GM21786 (cell line): ENCODE results near the gene SLC26A5.
"Not testable (repeated sequence)": the region's sequence is repeated elsewhere in the genome, so short reads cannot be mapped to it uniquely, and the experiment has no call there.

ENCODE experiments used
- ATAC-seq: cut with Tn5 transposase; IDR thresholded peaks from one replicate; pipeline ENCODE4 v1.9.1; 2021; ENCODE audit not compliant: unreplicated experiment

Gene SLC26A5, protein sequence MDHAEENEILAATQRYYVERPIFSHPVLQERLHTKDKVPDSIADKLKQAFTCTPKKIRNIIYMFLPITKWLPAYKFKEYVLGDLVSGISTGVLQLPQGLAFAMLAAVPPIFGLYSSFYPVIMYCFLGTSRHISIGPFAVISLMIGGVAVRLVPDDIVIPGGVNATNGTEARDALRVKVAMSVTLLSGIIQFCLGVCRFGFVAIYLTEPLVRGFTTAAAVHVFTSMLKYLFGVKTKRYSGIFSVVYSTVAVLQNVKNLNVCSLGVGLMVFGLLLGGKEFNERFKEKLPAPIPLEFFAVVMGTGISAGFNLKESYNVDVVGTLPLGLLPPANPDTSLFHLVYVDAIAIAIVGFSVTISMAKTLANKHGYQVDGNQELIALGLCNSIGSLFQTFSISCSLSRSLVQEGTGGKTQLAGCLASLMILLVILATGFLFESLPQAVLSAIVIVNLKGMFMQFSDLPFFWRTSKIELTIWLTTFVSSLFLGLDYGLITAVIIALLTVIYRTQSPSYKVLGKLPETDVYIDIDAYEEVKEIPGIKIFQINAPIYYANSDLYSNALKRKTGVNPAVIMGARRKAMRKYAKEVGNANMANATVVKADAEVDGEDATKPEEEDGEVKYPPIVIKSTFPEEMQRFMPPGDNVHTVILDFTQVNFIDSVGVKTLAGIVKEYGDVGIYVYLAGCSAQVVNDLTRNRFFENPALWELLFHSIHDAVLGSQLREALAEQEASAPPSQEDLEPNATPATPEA

DNA sequence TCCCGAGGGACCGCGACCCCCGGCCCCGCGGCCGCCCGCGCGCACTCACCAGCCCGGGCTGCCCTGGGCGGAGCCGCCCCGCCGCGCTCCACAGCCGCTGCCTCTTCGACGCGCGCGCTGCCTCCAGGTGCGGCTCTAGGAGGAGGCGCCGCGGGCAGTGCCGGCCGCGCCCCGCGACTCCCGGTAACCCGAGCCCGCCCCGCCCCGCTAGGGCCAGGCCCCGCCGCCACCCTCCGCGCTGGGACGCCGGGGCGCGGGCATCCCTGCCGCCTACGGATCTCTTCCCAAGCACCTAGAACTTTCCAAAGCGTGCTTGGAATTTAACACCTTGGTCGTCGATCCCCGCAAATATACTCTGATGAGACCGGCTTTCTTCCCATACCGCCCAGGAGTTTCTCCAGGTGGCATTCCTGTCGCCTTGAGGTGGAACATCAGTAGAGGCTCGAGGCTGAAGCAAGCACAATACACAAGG, at the start of gene SLC26A5:
Gene SLC26A5, minus strand, starts transcription at position 159 of the 472 bp plus-strand sequence. CDS start 24,693 bp downstream, outside the sequence.
- ATAC-seq, result peak; percentile 48

DNA sequence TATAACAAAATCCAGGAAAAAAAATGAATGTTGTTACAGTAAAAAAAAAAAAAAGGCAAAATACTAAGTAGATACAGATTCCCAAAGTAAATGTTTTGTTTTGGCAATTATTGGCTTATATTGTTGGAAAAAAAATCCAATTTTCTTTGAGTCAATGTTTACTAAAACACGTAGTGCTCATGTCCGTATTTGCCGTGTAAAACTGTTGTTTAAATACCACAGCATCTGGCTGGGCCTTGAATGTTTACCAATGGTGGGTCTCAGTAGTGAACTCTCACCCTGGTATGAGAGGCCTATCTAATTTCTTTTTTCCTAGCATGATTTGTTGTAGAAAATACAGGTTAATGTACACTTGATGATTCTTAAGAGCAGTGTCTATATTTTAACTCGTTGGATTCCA, 41.4 kb upstream of the SLC26A5 start:
- ATAC-seq, result no peak

DNA sequence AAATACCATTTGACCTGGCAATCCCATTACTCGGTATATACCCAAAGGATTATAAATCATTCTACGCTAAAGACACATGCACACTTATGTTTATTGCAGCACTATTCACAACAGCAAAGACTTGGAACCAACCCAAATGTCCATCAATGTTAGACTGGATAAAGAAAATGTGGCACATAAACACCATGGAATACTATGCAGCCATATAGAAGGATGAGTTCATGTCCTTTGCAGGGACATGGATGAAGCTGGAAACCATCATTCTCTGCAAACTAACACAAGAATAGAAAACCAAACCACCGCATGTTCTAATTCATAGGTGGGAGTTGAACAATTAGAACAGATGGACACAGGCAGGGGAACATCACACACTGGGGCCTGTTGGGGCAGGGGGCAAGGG, 40.9 kb upstream of the SLC26A5 start:
- ATAC-seq, result not testable (repeated sequence)

DNA sequence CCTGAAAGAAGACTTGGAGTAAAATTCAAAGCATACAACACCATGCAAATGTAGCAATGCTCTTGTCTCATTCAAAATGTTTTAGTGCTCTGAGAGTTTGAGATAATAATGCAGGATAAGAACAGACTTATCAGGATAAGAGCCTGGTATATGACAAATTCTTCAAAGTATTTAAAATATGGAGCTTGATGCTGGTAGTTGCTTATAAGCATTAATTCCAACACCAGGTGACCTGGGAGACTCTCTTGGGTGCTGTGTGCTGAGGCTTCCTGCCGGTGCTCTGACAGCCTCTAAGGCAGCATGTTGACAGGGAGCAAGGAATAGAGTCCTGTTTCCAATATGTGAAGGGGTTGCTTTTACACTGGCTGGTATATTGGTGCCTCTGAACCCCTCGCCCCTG, 34.8 kb upstream of the SLC26A5 start:
- ATAC-seq, result no peak

DNA sequence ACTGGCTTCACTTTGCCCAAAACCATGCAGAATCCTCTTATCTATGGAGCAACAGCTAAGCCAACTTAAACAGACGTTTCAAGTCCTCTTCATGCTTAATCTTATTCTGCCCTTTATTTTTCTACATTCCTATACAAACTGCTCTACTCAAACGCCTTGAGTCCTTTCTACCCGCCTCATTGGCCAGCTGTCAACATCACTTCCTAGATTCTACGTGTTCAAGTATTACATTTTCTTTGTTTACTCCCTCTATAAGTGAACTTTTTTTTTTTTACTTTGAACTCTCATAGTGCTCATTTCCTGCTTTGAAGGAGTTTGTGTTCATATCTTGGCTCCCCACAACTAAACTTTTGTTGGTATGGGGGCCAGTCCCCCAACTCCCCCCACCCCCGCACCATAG, 28.9 kb upstream of the SLC26A5 start:
- no peak for ATAC-seq

DNA sequence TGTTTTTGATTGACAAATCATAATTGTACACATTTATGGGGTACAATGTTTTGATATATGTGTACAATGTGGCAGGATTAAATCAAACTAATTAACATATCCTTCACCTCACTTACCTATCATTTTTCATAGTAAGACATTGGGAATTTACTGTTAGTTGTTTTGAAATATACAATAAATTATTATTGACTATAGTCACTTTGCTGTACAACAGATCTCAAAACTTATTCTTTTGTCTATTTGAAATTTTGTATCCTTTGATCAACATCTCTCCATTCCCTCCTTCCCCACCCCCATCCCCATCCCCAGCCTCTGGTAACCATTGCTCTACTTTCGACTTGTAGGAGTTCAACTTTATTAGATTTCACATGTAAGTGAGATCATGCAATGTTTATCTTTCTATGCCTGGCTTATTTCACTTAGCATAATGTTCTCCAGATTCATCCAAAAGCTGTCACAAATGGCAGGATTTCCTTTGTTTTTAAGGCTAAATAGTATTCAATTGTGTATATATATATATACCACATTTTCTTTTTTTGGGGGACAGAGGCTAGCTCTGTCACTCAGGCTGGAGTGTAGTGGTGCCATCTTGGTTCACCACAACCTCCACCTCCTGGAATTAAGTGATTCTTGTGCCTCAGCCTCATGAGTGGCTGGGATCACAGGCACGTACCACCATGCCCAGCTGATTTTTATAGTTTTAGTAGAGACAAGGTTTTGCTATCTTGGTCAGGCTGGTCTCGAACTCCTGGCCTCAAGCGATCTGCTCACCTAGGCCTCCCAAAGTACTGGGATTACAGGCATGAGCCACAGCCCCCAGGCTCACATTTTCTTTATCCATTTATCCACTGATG, 23.3 kb upstream of the SLC26A5 start:
- no peak for ATAC-seq

DNA sequence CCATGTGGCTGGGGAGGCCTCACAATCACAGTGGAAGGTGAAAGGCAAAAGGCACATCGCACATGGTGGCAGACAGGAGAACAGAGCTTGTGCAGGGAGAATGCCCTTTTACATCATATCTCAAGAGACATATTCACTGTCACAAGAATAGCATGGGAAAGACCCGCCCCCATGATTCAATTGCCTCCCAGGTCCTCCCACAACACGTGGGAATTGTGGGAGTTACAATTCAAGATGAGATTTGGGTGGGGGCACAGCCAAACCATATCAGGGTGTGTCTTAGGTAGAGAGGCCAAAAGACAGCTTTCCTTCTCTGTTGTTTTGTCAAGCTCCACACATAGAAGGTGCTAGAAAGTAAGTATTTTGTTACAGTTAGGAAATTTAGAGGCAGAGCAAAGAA, 20.8 kb upstream of the SLC26A5 start:
- ATAC-seq, result no peak

DNA sequence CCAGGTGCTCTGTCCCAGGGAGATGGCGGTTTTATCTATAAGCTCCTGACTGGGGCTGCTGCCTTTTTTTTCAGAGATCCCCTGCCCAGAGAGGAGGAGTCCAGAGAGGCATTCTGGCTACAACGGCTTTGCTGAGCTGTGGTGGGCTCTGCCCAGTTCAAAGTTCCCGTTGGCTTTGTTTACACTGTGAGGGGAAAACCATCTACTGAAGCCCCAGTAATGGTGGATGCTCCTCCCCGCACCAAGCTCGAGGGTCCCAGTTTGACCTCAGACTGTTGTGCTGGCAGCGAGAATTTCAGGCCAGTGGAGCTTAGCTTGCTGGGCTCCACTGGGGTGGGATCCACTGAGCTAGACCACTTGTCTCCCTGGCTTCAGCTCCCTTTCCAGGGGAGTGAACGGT, 16.4 kb upstream of the SLC26A5 start:
- no peak for ATAC-seq

DNA sequence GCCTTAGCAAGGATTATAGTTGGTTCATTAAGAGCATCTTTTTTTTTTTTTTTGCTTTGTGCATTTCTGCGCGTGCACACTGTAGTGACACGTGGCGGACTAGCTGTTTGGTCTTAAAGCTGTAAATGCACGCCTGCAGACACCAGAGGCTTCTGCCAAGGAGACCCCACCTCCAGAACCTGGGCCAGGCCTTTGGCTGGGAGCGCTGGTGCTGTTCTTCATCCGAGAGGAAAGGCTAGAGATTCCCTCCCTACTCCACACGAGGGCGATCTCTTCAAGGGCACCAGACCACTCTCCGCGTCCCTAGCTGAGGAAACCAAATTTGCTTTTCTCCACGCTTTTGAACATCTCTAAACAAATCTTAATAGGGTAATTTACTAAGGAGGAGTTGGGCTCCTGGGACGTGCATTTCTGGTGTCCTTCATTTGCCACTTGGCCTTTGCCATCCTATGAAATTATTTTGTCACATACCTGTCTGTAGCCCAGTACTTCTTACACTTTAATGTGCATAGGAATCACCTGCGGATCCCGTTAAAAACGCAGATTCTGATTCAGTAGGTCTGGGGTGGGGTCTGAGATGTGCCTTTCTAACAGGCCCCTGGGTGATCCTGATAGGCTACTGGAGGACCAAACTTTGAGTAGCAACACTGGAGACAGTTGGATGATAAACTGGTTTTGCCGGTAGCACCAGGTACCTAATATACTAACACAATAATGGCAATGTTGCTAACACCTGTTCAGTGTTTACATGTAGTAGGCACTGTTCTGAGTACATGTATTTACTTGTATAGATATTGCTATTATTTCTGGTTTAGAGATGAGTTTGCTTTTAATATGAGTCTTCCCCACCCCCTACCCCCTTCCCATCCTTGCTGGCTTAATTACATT, 1.3 kb upstream of the SLC26A5 start:
- no peak for ATAC-seq

DNA sequence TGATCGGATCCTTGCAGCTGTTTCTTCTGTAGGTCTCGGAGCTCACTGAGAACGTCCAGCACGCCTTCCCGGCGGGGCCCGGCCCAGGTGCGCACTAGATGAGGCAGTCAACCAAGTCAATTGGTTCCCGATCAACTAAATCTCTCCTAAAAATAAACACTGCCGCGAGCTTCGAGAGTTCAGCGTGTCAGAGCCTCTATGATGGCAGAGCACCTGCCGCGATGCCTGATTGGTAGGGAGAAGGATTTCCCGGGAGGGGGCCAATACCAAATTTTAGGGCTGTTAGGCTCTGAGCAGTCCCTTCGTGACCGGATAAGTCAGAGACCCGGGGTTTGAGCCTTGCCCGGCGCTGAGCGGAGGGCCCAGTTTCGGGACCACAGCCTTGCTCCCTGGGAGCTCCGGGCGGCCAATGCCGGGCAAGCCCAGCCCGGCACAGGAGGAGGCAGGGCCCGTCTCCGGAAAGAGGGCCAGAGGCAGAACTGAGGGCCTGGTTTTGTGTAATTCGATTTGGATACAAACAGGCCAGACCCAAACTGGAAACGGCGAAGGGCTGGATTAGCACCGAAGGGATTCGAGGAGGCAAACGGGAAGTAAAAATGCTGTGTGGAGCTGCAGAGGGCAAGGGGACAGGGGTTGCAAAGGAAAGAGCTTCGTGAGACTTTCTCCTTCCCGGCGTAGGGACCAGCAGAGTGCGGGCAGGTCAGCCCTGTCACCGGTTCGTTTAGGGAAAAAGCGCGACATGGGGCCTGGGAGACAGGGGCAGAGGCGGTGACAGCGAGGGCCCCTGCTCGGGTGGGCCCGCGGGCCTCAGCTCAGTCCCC, 569 bp downstream of the SLC26A5 start:
- peak; percentile 20 for ATAC-seq

DNA sequence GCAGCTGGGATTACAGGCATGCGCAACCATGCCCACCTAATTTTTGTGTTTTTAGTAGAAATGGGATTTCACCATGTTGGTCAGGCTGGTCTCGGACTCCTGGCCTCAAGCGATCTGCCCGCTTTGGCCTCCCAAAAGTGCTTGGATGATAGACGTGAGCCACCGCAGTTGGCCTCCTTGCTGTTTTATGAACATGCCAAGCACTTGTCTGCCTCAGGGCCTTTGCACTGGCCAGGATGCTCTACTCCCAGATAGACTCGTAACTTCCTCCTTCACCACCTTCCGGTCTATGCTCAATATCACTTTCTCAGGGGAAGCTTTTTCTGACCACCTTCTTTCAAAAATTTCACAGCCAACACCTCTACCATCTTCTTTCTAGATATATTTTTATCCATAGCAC, 6.3 kb downstream of the SLC26A5 start:
- no peak for ATAC-seq

DNA sequence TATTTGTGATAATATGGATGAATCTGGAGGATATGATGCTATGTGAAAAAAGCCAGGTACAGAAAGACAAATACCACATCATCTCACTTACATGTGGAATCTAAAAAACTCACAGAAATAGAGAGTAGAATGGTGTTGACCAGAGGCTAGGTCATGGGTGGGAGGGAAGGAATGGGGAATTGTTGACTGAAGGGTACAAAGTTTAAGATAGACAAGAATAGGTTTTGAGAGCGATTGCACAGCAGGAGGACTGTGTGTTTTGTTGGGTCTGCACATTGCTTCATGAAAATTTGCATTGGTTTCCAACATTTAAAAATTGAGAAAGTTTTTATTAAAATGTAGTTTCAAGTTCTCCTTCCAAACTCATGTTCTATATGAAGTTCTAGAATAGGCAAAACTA, 8.4 kb downstream of the SLC26A5 start:
- no peak for ATAC-seq

DNA sequence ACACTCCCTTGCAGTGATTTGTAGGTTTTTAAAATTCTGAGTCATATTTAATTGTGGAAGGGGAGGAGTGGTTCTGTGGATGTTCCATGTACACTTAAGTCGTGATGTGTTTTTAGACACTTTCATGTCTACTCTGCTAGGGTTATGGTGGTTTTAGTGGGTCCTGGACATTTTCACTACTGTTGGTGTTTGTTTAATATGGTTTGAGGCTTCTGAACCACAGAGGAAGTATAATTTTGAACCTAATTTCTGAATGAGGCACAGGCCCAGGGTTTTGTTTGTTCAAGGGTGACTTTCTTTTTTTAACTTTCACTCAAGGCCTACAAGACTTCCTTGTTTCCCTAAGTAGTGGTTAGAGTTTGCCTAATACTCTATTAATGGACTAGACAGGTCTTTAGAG, 13.3 kb downstream of the SLC26A5 start:
- no peak for ATAC-seq

DNA sequence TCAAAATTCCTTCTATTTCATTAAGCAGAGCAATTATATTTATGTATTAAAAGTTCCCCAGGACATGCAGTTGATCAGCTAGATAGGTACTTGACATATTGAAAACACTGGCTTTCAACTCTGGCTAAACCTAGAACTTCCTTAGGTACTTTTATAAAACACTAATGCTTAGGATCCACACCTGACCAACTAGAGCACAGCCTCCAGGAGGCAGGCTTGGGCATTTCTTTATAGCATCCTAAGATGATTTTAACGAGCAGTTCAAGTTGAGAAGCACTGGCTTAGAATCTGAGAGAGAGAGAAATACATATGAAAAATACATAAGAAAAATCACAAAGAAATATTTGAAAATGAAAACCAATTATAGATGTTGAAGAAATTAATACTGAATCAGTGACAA, 20.8 kb downstream of the SLC26A5 start:
- no peak for ATAC-seq

DNA sequence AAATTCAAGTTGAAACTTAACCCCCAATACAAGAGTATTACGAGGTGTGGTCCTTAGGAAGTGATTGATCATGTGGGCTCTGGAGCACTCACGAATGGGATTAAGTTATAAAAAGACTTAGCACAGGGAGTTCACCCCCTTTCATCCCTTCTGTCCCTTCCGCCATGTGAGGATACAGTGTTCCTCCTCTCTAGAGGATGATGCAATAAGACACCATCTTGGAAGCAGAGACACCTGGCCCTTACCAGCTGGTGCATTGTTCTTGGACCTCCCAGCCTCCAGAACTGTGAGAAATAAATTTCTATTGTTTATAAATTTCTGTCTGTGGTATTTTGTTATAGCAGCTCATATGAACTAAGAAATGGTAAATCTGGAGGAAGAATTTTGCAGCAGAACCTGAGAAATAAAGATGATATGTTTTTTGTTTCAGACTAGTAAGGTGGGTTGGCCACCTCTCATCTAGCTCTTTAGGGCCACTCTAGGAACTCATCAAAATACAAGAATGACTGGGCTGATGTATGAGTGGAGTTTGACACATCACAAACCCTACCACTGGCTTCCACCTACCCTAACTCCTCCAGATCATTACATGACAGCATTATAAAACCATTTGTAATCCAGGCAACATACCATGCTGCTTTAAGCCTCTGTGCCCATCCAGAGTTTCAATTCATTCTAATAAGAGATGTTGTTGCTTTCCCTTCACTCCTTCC, 22.4 kb downstream of the SLC26A5 start:
- no peak for ATAC-seq

DNA sequence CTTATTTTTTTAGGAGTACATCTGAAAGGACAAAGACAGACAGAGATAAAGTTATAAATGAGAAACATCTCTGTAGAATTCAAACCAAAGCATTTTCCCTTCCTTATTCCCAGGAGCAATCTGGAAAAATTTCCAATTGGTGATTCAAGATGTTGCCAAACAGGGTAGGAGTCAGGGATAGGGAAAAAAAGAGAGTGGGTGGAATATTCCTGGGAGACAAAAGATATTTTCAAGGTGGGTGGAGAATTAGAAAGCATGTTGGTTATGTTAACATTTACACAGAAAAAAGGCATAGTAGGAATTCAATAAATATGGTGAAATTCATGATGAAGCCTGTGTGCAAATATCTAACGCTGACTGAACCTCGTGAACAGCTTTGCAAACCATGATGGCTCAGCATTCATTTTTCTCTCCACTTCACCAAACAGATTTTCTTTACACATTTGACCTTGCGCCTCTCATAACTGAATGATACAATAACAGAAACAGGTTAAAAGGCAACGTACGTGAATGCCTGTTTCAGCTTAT, 25.1 kb downstream of the SLC26A5 start:
- no peak for ATAC-seq

DNA sequence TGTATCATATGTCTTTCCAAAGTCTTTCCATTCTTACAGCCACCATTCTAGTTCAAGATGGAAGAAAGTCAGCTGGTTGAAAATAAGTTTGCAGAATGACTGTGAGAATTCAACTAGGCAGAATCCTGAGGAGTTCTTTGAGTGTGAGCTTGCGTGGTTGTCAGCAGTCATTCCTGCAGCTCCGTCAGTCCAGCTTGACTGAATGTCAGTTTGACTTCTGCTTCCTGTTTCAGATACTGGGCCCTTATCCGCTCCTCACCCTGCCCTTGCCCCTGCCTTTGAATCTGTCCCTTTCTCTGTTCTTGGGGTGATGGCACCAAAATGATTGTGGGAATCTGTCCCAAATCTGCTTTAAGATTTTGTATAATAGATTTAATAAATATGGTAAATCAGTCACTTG, 27.8 kb downstream of the SLC26A5 start:
- no peak for ATAC-seq

DNA sequence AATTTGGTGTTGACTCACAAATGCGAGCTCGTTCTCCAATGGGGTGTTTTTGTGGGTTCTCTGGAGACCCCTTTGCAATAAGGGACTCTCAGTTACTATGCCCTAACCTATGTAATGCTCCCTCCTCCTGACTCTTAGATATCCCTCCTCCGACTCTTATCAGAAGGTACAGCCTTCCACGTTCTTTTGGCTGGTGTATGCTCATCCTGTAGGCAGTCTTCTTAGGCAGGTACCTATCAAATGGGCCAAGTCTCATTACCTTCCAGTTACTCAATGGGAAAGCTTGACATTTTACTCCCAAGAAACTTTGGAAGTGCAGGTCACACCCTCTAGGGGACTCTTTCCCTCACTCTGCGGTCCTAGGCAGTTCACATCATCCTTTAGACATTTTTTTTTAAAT, 32.6 kb downstream of the SLC26A5 start:
- ATAC-seq, result no peak

DNA sequence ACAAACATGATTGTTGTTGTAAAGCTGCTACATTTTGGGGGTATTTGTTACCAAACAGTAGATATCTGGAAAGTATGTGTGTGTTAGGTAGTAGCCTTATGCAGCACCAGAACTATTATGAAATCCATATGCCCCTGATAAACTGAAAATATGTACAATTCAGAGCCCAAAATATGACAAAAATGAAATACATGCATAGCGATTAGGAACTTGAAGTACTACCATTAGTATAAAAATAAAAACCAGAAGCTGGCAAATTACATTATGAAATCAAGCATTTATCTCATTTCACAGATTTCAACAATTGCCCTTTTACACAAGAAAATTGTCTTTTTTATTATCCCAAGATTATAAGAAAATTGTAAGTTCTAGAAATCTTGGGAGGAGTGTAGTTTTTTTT, 33.9 kb downstream of the SLC26A5 start:
- no peak for ATAC-seq
